ENCODE data around the gene RXRA. TPM values are rescaled to one million over a fixed set of nuclear protein-coding genes. Genes with fewer than 3 reads are reported as not detected.
"Not testable (repeated sequence)": the region's sequence is repeated elsewhere in the genome, so short reads cannot be mapped to it uniquely, and the experiment has no call there.

RXRA gene
- total RNA-seq, 1 donor from 2014 or later = 14.4 TPM

DNA sequence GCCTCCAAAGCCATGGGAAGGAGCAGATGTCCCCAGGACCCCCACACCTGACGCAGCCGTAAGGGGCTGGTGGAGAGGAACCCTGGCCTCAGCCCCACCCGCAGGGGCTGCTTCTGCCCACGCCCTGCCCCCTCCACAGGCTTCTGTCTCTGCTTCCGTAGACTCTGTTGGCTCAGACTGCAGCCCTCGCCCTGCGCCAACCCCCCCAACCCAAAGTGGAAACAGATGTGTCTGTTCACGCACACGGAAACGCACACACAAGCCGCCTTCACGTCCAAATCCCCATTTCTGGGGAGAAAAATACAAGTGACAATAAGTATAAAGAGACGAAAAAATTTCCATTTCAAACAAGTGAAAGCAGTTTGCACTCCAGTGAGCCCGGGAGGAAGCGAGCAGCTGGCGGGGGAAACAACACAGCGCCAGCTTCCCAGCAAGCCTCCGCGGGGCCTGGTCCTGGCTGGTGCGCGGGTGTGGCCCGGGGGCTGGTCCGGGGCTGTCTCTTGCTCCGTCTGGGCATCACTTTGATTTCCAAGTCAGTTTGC lies 32.6 kb upstream of the RXRA start:
- no peak for DNase-seq (ENCODE audit: low read depth, low spot score)

DNA sequence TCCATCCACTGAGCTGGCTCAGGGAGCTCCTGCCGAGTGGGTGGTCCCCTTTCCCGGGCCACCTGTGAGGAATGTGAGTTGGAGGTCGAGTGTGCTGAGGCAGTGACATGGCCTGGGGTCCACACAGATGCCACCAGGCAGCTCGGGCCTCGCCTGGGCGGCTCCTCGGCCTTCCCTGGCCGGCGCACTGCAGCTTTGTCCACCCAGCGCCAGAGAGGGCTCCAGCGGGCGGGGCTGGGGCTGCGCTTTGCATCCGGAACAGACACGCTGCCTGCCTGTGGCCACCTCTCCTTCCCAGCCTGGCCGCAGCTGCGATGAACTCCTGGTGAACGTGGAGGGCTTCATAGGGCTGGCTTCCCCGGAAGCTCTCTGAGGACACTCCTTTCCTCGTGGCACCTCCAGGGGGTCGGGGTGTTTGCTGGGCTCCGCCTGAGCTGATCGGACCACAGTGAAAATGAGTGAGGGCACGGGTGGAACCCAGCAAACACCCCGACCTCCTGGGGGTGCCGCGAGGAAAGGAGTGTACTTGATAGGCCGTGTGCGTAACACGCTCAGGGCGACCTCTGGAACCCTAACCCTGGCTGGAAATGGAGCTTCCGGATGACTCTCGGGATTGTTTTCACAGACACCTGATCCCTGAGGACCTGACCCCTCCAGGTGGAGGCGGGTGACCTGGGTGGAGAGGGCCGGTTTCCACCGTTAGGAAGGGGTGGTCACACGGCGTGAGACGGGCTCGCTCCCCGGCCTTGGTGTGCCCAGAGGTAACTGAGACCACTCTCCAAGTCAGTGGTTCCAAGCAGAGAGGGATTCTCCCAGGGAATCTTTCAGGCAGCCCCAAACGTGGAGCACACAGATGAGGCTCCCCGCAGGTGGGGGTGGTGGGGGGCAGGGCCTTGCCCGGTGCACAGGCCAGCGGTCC lies 31.8 kb upstream of the RXRA start:
- DNase-seq (ENCODE audit: low read depth, low spot score) = no peak

DNA sequence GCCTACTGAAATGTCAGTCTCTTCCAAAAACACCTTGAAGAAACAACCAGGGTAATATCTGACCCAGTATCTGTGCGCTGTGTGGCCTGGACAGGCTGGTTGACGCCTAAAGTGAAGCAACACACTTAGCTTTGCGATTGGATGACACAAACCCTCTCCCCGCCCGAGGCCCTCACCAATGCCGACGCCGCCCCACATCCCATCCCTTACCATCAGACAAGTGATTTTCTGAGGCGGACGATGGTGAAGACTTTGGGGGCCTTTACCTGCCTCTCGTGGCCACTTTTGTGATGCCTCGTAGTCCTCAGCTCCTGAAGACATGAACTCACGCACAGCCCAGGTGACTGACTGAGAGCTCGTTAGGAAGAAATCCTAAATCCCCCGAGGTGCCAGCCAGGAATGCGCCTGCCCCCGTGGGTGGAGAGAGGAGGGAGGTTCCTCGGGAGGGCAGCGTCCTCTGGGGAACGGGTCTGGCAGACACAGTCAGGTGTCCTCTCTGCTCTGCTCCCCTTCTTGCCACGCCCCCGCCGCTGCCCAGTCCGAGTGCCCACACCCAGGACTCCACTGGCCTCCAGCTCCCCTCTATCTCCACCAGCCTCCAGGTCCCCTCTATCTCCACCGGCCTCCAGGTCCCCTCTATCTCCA lies 31.0 kb upstream of the RXRA start:
- no peak for DNase-seq (ENCODE audit: low read depth, low spot score)

DNA sequence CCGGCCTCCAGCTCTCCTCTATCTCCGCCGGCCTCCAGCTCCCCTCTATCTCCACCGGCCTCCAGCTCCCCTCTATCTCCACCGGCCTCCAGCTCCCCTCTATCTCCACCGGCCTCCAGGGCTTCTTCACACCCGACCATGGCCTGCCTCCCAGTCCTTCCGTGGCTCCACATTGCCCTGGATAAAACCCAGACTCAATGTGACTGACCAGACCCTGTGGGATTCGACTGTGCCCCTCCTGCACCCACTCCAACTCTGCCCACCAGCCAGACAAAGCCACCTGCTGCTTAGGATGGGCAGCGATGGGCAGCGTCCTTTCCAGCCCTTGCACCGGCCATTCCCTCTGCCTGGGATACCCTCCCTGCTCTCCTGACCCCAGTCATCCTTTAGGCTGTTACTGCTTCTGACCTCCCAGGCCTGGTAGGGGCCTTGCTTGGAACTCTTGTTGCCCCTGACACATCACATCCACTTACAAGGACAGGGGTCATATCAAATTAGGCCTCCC lies 30.5 kb upstream of the RXRA start:
- no peak for DNase-seq (ENCODE audit: low read depth, low spot score)

DNA sequence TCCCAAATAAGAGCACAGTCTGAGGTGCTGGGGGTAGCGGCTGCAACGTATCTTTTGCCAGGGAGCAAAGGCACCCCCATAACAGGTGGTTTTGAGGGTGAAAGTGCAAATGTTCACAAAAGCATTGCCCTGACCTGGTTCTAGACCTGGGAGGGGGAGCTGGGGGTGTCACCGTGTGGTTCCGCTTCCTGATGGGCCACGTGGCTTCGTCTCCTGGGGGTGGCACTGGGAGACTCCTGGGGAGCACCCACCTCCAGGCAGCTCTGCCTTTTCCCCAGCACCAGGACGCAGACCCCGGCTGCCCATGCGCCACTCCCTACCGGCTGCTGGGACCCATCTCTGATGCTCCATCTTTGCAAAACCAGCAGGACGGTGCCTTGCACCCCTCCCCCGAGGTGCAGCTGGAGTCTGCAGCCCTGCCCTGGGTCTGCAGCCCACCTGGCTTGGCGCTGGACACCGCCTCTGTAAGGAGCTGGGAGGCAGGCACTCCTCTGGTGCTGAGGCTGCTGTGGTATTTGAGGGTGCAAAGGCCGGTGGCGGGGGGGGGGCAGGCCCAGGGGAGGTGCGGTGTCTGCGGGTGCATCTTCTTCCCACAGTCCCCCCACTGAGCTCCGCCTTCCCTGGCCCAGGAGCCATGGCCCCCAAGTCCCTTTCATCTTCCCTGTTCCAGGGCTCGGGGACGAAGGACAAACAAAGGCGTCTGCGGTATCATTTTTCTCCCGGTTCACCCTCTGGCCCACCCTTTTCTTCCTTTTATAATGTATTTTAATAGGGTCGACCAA lies 29.8 kb upstream of the RXRA start:
- no peak for DNase-seq (ENCODE audit: low read depth, low spot score)

DNA sequence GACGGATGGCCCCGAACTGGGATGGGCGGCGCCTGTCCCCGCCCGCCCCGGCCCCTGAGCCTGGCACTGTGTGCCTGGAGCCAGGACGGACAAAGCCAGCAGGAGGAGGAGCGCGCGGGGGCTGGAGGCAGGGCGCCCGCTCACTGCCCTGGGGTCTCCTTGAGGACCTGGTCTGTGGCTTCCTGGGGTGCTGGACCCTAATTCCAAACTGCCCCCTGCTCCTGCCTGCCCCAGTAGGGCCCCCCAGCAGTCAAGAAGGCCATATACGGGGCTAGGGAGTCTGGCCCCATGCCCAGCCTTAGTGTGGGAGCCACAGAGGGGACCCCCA lies 29.2 kb upstream of the RXRA start:
- DNase-seq (ENCODE audit: low read depth, low spot score) = no peak

DNA sequence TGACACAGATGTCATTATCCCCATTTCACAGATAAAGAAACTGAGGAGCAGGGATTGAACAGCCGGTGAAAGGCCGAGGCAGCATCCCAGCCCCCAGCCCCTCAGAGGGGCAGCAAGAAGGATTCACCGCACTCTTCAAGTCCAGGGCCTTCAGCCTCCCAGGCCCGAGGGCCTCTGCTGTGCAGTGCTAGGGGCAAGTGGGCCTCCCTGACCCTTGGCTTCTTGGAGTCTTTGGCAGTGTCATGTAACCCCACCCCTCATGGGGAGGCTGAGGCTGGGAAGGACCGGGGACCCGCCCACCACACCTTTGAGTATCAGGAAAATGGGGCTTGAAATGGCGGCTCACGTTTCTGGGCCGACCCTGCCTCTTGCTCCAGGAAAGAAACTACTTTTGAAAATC lies 28.7 kb upstream of the RXRA start:
- no peak for DNase-seq (ENCODE audit: low read depth, low spot score)

DNA sequence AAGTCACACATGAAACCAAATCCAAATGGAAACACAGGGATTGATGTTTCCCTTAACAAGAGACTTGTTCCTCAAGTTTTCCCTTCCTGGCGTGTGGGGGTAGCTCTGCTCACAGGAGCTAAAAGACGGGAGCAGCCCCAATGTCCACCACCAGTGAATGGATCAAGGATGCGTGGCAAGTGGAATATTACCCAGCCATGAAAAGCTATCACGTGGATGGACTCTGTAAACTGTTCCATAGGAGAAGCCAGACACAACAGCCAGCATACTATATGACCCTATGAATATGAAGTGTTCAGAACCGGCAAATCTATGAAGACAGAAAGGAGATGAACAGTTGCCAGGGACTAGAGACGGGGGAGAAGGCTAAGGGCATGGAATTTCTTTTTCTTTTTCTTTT lies 28.3 kb upstream of the RXRA start:
- no peak for DNase-seq (ENCODE audit: low read depth, low spot score)

DNA sequence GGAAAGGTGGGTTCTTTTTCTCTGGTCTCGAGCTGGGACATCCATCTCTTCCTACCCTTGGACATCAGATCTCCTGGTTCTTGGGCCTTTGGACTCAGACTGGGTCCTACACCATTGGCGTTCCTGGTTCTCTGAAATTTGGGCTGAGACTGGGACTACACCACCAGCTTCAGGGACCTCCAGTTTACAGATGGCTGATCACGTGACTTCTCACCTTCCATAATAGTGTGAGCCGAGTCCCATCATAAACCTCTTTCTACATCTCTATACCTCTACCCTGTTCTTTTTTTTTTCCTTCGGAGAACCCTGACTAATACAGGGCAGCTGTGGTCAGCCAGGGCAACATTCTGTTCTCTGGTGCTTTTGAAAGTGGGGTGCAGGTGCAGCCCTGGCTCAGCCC lies 27.2 kb upstream of the RXRA start:
- DNase-seq (ENCODE audit: low read depth, low spot score) = no peak

DNA sequence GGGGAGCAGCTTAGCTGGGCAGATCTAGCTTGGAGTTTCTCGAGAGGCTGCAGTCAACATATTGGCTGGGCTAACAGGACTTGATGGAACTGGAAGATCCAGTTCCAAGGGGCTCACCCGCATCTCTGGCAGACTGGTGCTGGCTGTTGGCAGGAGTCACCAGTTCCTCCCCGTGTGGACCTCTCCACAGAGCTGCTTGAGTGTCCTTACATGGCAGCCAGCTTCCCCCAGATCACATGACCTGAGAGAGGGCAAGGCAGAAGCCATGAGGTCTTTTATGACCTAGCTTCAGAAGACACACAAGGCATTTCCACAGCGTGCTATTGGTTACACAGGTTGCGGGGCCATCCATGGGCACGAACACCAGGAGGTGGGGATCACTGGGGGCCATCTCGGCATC lies 26.4 kb upstream of the RXRA start:
- DNase-seq (ENCODE audit: low read depth, low spot score) = no peak

DNA sequence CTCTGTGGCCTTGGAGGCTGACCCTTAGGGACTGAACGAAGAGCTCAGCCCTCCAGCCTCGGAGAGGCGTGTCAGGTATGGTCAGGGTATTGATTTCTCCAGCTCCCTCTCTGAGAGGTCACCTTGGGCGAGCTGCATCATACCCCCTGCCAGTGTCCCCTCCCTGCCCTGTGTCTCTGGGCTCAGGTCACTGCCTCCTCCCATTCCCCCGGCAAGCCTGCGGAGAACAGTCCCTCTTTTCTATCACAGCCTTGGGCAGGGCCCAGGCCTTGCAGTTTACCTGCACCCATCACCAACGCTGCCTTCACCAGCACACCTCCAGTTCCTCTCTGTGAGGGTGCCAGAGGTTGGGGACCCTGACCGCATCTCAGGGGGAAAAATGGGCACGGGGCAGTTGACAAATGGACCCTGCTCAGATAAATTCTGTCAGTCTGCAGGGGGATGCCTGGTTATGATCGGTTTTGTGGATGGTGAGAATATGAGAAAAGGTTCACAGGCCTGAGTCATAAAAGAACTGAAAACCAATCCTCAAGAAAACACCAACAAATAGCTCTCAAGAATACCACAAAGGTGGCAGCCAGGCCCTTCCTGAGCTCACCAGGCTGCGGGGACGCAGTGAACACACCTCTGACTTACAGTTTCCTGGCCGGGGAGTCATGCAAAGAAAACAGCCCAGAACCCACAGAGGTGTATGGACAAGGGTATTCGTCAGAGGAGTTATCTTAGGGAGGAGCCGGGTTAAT lies 24.7 kb upstream of the RXRA start:
- no peak for DNase-seq (ENCODE audit: low read depth, low spot score)

DNA sequence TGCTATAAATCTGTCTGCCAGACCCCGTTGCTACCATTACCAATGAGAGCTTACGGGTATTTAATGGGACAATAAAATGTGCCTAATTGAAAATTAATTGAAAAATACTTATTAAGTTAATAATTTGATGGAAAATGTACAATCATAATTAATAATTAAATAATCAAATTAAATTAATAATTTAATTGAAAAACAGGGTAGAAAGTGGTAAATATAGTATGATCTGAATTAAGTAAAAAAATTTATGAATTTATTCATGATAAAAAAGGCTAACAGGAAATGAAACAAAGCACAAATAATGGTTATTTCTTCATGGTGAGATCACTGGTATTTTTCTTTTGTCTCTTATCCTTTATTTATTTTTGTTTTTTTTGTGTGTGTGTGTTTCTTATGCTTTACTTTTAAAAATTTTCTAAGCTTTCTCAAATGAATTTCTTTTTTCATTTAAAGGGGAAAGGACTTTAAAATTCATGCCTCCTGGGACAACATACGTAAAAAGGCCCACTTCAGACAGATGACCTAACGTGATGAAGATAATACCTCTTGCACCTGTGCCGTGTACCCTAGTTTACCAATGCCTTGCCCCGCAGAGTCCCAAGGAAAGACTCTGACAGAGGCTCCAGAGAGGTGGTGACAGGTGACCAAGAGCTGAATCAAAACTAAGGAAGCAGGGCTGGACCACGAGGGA lies 24.0 kb upstream of the RXRA start:
- DNase-seq (ENCODE audit: low read depth, low spot score) = no peak

DNA sequence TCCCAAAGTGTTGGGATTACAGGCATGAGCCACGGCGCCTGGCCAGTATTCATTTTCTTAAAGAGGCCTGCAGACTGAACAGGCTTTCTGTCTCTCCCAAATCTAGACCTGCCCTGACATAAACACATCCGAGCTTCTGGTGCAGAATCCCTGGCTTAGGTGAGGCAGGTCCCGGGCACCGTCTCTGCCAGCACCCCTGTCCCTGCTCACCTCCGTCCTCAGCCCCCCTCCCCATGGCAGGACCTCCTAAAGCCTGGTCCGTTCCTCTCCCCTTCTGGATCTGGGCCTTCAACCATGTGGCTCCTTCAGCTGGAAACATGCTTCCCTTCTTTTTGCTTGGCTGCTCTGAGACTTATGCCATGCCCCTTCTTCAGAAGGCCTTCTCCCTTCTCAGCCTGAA lies 22.7 kb upstream of the RXRA start:
- no peak for DNase-seq (ENCODE audit: low read depth, low spot score)

DNA sequence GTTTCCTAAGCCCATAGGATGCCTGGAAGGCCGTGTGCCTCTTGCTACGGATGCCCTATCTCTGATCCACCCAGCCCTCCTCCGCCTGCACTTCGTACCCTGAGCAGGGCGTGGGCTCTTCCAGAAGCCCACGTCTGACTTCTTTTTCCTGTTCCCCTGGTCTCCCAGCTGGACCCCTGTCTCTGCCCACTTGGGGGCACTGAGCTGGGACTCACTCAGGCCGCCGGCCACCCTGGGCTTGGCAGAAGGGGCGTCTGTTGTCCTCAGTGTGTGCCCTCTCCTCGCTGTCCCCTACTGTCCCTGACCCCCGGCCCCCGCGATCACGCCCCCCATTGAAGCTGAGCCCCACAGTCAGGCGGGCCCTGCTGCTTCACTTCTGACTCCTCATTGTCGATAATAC lies 22.0 kb upstream of the RXRA start:
- no peak for DNase-seq (ENCODE audit: low read depth, low spot score)

DNA sequence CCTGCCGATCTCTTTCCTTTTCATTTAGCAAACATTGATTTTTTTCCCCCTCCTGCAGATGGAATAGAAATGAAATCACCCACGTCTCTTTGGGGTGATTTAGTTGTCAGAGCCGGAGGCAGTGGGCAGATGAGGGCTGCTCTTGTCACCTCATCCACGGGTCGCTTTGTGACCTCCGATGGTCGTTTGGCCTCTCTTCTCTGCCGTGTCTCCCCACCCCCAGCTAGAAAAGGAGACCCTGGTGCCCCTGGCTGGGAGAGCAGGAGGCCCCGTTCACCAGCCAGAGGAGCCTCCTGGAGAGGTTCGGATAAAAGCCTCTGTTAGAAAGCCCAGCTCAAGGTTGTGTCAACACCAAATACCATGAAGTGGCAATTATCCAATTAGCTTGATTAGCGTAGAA lies 21.6 kb upstream of the RXRA start:
- no peak for DNase-seq (ENCODE audit: low read depth, low spot score)

DNA sequence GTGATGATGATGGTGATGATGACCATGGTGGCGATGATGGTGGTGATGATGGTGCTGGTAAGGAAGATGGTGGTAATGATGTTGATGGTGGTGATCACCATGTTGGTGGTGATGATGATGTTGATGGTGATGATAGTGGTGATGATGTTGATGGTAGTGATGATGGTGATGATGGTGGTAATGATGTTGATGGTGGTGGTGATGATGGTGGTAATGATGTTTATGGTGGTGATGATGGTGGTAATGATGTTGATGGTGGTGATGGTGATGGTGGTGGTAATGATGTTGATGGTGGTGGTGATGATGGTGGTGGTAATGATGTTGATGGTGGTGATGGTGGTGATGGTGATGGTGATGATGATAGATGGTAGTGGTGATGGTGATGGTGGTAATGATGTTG lies 20.7 kb upstream of the RXRA start:
- no peak for DNase-seq (ENCODE audit: low read depth, low spot score)

DNA sequence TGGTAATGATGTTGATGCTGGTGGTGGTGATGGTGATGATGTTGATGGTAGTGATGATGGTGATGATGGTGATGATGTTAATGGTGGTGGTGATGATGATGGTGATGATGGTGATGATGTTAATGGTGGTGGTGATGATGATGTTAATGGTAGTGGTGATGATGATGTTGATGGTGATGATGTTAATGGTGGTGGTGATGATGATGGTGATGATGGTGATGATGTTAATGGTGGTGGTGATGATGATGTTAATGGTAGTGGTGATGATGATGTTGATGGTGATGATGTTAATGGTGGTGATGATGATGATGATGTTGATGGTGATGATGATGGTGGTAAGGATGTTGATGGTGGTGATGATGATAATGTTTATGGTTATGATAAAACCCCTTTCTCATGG lies 20.2 kb upstream of the RXRA start:
- not testable (repeated sequence) for DNase-seq (ENCODE audit: low read depth, low spot score)

DNA sequence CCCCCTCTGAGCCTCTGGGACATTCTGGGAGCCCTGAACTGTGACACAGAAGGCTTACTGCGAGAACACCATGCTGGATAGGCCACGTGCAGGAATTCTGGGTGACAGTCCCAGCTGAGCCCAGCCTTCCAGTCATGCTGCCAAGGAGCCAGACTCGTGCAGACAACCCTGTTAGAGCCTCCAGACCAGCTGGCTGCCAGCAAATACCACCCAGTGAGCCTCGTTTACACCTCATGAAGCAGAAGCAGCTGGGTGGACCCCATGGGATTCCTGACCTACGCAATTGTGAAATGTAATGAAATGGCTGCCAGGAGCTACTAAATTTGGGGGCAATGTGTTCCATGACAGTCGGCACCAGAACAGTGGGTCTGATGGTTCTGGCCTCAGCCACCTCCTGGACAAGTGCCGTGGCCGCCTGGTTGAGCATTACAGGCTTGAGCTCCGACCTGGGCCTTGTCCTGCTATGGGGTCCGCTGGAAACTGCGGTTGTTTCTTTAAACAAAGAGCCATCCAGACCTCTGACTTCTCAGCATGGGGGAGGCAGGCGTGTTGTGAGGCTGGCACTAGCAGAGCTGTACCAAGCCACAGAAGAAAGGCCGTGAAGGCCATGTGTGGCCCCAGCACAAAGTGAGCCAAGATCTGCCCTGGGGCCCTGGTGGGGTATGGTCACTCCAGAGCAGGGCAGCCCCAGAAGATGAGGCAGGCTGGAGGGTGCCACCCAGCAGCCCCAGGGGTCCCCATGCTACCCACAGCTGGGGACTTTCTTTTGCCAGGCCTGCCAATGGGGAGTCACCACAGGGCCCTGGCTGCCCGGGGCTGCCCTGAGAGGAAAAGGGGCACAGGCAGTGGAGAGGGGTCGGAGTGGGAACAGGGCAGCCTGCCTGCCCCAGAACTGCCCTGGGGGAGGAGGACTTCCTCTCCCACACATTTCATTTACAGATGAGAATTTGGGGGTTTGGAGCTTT lies 19.3 kb upstream of the RXRA start:
- DNase-seq (ENCODE audit: low read depth, low spot score) = no peak

All from pulmonary artery endothelial cell (primary cell).